HG02870 (cell line): ENCODE results near the gene G3BP2.
A peak's percentile ranks its signal among the peaks of the same experiment; 100 is the strongest.
"Not testable (repeated sequence)": the region's sequence is repeated elsewhere in the genome, so short reads cannot be mapped to it uniquely, and the experiment has no call there.

Experiments
- ATAC-seq: cut with Tn5 transposase; IDR thresholded peaks from one replicate; pipeline ENCODE4 v1.9.1; 2021; ENCODE audit warnings: mild to moderate bottlenecking, moderate library complexity; ENCODE audit not compliant: unreplicated experiment

G3BP2 gene

DNA sequence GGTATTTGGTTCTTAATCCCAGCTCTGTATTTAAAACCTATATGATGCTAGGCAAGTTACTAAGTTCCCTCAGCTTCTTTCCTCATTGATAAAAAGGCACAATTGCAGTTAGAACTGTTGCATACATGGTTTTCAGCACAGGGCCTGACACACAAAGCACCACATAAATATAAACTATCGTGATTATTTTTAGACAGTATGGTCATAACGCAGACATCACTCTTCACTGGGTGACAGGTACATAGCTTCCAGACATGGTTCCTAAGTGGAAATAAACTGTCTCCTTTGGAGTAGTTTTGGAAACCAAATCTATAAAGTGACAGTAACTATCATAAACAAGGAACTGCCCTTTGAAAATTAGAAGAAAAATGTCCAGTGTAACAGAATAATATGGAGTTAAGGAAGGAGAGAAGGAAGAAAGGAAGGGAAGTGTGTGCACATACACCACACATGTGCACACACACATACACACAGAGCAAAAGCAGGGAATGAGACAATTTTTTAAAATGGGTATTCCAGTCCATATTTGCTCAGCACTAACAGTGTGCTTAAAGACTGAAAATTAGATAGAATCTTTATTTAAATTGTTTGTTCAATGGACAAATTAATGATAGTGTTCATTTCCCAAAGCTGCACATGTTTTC is 12.5 kb upstream of the G3BP2 start:
- ATAC-seq, result no peak

DNA sequence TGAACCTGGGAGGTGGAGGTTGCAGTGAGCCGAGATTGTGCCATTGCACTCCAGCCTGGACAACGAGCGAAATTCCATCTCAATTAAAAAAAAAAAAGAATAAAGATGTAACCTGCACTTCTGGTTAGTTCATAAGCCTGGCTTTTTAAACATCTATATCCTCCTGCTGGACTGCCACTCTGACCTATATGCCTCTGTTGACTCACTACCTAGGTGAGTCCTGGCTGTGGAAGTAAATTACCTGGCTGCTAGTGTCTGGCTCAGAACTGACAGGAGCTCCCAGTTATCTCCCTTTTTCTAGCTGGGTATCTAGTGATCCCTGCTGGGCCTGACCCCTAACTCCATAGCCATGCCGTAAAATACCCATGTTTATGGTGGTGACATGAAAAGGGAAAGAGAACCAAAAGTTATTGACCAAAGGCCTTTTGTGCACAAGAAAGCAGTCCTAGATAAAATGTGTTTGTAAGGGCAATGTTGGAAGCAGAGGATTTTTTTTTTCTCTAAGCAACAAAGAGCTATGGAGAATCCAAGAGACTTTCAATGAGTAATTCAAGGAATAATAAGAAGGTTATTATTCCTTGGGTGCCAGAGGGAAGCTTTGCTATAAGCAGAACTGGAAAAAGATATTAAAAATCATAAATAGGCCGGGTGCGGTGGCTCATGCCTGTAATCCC is 10.4 kb upstream of the G3BP2 start:
- ATAC-seq, result no peak

DNA sequence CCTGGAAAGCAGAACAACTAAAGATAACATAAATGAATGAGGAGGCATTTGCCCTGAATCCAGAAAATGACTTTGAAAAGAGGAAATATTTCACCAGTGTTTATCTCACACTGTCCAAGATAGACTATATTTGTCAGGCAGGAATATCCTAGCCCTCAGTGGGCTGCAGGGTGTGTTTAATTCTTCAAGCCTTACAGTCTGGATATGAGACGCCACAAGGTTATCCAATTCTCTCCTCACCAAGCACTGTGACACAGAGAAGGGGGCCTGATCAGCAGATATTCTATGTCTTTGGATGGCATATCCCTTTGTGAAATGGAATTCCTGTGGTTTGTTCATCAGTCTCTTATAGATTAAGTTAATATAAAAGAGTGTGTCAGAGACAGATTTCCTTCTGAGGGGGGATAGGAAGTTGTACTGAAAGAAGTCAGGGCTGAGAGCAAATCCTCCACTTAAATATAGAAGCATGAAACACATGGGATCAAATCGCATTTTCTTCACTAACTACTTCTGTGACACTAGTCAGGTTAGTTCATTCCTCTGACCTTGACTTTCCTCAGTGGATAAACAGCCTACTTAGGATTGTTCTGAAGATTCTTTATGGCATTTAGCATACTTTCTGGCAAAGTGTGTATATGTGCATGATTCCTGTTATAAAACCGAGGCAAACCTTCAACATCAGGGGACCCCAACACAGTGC is 6.8 kb upstream of the G3BP2 start:
- ATAC-seq, result no peak

DNA sequence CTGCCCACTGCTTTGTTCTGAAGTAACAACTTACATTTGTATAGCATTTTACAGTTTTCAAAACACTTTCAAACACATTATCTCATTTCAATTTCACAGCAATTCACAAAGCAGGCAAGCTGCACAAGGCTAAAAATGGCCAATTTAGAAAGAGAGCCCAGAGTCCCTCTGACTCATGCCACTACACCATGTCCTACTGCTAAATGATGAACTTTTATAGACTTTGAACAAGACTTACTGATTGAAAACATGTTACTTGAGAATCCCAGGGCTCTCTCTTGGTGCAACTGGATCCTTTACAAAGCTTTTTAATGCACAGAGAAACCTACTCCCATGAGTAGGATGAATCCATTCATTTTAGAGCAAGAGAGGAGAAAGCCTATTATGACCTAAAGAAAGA is 5.8 kb upstream of the G3BP2 start:
- no peak for ATAC-seq

DNA sequence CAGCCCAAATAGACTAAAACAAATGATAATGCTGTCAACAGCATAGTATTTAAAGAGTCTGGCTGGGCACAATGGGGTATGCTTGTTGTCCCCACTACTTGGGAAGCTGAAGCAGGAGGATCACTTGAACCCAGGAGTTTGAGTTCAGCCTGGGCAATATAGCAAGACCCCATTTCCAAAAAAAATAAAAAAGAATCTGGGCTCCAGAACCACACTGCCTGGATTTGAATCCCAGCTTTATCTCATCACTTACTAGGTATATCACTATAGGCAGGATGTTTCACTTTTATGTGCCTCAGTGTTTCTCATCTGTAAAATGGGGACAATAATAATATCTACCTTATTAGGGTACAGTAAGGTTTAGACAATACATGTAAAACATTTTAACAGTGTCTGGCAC is 5.3 kb upstream of the G3BP2 start:
- ATAC-seq, result no peak

DNA sequence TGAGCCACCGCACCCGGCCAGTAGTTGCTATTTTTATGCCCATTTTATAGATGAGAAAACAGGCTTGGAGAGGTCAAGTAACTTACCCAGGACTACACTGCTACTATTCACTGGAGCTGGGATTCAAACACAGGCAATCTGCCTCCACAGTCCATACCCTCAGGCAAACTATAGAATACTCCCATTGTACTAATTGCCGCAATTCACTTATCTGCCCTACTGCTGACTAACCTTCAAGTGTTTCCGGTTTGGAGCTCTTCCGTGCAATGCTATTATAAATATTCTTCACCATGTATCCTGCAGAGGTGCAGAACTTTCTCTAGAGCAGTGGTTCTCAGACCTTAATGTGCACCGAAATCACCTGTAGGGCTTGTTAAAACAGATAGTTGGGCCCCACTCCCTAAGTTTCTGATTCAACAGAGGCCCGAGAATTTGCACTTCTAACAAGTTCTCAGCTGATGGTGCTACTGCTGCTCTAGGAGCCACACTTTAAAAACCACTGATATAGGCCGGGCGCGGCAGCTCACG is 1.9 kb upstream of the G3BP2 start:
- no peak for ATAC-seq

DNA sequence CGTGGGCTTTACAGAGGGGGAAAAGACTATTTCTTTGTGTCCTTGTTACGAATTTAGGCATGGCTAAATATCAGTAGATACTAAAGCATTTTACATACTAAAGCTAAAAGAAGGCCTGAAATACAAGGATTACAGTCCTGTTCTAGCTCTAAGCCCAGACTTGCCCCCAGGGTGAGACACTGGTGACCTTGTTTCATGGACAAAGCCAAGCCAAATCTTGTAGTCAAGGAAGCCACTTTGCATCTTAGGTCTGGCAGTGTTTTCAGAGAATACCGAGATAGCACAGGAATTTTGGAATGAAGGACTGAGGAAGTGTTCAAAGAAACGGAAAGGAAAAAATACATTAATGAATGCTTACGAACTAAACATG is 733 bp upstream of the G3BP2 start:
- ATAC-seq, result no peak

DNA sequence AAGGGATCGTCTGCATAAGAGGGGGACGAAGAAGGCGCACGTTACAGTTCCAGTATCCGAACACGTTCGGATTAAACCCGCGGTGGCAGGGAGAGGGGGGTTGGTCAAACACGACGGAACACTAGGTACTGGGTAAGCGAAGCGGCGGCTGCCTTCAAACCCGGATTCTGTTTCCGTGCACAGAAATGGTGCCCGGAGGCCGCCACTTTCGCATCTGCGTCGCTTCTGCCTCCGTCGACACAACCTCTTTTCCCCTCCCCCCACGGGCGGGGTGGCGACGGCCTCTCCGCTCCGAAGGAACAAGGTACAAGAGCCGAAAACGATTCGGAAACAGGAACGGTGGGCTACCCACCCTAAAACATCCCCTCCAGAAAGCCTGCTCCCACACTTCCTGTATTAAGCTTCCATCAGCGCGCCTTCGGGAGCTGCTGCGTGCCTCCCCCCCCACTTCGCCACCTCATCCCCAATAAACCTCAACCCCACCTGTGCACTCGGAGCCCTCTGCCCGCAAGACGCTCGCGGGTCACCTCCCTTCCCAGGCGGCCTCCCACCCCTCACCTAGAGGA is 667 bp downstream of the G3BP2 start:
- ATAC-seq, result peak; percentile 19

DNA sequence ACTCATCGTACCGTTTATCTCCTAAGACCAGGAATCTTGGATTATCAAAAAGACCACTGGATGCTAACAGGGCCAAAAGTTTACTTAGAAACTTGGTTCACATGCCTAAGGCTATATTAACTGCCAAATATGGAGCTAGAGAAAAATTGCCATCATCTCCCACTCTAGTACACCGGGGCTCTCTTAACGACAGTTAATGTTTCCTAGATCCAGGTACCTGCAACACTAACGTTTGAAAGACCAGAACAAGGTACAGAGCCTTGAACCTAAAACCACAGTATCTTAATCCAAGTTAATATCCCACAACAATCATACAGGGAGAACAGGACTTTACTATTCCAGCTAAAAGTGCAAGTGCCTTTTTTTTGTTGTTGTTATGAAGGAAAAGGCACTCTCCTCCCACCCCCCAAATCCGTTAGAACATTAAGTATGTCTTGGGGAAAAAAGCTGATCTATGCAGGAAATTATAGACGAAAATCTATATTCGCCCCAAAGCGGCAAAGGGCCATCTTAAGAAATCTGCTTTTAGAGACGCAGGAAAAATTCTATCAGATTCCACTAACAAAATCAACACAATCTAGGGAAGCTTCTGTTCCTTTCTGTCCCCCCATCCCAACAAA is 1.3 kb downstream of the G3BP2 start:
- ATAC-seq, result no peak

DNA sequence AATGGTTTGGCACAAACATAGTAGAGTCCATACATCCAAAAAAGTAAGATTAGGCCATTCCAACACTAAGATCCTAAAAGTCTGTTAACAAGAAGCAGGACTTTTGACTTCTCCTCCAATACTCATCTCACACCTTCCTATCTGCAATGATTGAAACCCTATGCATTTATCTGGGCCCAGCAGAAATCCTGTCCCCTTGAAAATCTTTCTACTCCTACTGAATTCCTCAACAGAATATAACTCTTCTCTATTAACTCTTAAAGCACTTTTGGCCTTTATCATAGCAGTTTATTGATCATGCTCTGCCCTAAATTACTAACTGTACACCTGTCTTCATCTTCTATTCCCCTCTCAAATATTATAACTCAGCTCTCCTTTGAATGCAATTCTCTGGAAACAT is 4.6 kb downstream of the G3BP2 start:
- no peak for ATAC-seq

DNA sequence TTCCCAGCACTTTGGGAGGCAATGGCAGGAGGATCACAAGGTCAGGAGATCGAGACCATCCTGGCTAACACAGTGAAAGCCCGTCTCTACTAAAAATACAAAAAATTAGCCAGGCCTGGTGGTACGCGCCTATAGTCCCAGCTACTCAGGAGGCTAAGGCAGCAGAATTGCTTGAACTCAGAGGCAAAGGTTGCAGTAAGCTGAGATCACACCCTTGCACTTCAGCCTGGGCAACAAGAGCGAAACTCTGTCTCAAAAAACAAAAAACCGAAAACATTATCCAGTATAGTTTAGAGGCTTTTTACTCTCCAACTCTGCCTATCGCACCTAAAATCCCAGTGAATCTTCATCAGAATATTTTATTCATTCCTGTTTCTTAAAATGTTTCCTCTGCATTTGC is 5.6 kb downstream of the G3BP2 start:
- ATAC-seq, result not testable (repeated sequence)

DNA sequence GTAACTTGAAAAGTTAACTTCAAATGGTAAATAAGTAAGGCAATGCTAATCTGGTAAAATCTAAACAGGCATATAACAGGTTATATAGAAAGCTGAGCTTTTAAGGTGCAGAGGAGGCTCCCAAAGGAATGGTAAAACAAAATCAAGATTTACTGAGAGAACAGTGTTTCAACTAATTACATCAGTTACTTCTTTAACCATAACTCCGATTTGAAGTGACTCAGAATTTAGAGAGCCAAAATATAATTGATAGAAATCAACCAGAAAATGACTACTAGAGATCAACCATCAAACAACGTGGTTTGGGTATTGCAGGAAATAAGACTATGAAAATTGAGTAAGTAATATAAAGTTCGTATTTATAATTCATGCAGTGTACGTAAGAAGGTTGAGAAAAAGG is 6.9 kb downstream of the G3BP2 start:
- no peak for ATAC-seq

DNA sequence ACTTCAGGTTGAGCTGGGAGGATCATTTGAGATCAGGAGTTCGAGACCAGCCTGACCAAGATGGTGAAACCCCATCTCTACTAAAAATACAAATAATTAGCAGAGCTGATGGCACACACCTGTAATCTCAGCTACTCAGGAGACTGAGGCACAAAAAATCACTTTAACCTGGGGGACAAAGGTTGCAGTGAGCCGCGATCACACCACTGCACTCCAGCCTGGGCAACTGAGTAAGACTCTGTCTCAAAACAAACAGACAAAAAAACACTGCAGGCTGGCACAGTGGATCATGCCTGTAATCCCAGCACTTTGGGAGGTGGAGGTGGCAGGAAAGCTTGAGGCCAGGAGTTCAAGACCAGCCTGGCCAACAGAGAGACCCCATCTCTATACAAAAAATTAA is 8.6 kb downstream of the G3BP2 start:
- not testable (repeated sequence) for ATAC-seq

DNA sequence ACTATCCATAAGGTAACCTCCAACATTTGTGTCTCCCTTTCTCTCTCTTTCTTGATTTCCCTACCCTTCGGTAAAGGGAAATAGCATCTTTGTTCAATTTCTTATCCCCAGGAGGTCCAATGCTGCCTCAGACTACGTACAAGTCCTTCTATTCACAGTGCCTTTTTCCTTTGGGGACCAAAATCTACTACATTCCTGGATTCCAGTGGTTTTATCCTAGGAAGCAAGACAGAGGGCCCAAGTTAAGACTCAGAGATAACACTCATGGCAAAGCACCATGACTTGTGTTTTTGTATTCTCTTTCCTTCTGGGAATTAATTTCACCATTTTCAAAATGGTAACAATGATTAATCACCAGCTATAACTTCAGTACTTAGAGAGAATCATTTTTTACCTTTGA is 10.6 kb downstream of the G3BP2 start:
- no peak for ATAC-seq

DNA sequence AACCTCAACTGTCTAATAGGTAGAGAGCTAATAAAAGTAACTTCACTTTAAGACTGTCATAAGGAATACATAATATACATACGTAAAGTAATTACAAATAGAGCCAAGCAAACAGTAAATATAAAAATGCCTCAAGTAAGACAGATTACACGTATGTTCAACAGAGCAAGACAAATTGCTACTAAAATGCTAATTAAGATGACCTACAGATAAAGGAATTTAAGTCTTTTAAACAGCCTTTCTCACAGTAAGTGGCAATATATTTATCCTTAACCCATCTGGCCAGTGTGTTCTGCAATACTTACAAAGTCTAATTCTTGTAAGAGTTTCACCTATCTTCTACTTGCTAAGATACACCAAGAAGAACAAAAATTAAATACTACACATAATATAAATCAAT is 12.7 kb downstream of the G3BP2 start:
- ATAC-seq, result no peak

DNA sequence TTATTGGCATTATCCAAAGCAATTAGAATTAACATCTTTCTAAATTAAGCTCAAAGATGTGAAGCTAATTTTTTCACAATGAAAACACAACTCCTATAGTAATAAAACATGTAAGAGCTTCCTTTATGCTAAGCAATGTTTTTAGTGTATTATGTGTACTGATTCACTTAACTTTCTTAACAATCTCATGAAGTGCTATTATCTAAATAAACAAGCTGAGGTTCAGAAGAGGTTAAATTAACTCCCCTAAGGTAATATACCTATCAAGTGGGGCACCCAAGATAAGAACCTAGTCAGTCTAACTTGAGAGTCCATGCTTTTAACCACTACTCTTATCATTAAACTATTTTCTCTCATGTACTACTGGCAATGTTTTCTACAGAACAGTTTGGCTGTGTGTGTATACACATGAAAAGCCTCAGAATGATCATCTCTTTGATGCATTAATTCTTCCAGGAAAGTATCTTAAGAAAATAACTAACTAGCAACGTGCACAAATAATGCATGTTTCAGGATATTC is 13.6 kb downstream of the G3BP2 start:
- ATAC-seq, result no peak

DNA sequence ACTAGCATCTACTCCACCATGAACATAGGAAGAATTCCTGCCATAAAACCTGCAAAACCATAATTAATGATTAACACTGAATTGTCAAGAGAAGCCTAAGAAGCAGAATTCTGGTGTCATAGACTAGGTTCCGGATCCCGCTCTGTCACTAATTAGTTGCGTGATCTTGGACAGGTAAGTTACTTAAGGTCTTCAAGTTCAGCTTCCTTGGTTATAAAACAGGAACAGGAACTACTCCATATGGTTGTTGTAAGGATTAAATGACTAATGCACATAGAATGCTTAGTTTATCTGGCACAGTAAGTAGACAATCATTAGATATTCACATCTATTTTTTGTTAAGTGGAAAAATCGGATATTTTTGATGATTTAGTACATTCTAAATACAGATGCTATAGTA is 14.3 kb downstream of the G3BP2 start:
- ATAC-seq, result no peak

DNA sequence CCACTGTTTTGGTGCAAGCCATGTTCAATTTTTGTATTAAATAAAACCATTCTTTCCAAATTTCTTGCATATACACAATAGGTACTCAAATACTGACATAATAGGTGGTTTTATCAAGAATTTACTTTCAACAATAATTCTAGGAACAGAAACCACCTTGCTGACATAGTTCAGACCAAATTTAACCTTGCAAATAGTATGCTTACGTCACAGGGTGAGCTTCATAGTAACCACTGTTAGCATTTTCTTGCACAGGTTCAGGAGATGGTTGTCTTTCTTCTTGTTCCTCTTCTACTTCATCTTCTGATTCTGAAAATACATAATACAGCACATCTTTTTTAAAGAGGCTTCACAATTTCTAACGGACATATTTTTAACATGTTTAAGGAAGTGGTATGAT is 17.6 kb downstream of the G3BP2 start:
- no peak for ATAC-seq

DNA sequence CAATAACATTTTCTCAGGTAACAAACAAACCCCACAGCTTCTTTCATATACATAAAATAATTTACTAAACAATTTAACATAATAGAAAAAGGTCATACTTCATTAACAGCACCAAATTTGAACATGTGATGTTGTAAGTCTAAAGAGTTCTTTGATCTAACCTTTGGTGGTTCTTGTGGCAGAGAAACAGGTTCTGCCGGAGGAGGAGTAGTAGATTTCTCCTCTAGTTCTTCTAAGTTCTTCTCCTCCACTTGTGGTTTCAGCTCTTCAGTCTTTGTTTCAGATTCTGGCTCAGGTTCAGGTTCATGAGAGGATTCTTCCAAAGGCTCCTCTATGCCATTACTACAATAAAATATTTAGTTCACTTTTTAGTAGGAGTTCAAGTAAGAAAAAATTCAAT is 18.3 kb downstream of the G3BP2 start:
- ATAC-seq, result no peak

DNA sequence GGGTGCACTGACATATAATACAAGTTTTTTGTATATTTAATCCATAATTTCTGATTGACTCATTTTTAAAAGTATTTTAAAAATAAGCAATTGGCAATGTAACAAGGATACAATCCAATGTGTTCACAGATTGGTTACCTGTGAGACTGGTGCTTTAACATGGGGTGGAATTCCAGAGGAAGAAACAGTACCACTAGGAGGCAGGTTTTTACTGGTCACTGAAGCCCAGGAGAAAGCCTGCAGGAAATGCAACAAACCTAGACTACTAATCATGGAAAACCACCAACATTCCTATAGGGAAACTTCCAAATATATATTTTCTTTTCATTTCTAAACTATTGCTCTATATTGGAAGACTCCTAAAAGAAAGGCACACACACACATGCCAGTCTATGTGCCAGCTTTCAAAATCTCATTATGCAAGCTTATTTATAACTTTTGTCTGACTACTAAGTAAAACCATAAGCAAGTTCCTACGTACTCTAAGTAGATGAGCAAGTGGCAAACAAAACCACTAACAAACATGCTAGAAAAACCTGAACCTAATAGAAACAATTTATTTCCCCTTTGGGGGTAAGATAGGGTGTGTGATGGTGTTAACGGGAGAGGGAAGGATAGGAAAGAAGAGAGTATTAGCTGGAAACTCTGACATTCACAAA is 19.2 kb downstream of the G3BP2 start:
- no peak for ATAC-seq

DNA sequence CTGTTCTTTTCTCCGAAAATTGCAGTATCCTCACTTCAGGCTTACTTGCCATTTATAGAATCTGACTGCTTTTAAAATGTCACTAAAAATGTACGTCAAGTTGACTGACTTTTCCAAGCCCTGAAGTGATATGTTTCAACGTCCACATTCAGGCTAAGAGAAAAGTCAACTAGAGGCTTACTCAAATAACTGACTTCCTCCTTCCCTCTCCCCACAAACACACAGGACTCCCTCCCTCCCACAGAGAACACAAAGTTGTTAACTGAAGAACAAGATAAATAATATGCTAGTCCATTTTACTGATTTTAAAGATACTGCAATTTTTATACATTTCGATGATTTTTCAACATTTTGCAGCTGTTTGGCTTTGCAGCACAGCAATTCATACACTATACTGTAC is 29.1 kb downstream of the G3BP2 start:
- no peak for ATAC-seq
